Nephron progenitor cell (in vitro differentiated cells): Measurements from ENCODE around the gene MBNL2.

Experiments
- DNase-seq: peaks from one replicate; pipeline ENCODE4 v3.0.0; 2021
- H3K27ac Mint-ChIP-seq: 2 replicates; pipeline ENCODE4 v1.8.0; 2021; ENCODE audit warnings: mild to moderate bottlenecking, moderate library complexity, mixed read lengths
- H3K27me3 Mint-ChIP-seq: 2 replicates; pipeline ENCODE4 v1.8.0; 2021; ENCODE audit warnings: mild to moderate bottlenecking, low read depth, mixed read lengths; ENCODE audit not compliant: poor library complexity
- H3K36me3 Mint-ChIP-seq: 2 replicates; pipeline ENCODE4 v1.8.0; 2021; ENCODE audit warnings: low read depth, mixed read lengths
- H3K4me1 Mint-ChIP-seq: 2 replicates; pipeline ENCODE4 v1.8.0; 2021; ENCODE audit warnings: mixed read lengths
- H3K4me3 Mint-ChIP-seq: 2 replicates; pipeline ENCODE4 v1.8.0; 2021; ENCODE audit warnings: mild to moderate bottlenecking, moderate library complexity, mixed read lengths
- H3K9me3 Mint-ChIP-seq: 2 replicates; pipeline ENCODE4 v1.8.0; 2021; ENCODE audit warnings: mild to moderate bottlenecking, moderate library complexity, mixed read lengths
- CTCF ChIP-seq: fragments of 200-600 bp; sonication (generic); IDR thresholded peaks from 2 replicates; pipeline ENCODE4 v1.5.0; 2021; ENCODE audit warnings: antibody characterized with exemption

MBNL2 gene

GRCh38 chr13:97212004-97212403, 10.1 kb upstream of the MBNL2 start:
- no peak for DNase-seq
- no peaks in the 10 kb centered on the region for H3K36me3 Mint-ChIP-seq
- H3K4me3 Mint-ChIP-seq, result no peak overlapping the region
- peaks cover 10% of the 10 kb centered on the region for H3K9me3 Mint-ChIP-seq
- H3K27me3 Mint-ChIP-seq, result peaks cover 3% of the 10 kb centered on the region
- TF ChIP-seq CTCF, result no peak
- H3K4me1 Mint-ChIP-seq, result no peaks in the 10 kb centered on the region
- H3K27ac Mint-ChIP-seq, result no peak overlapping the region

- H3K36me3 Mint-ChIP-seq, result no peaks in the 10 kb centered on the region
- peaks cover 3% of the 10 kb centered on the region for H3K27me3 Mint-ChIP-seq
- no peak overlapping the region for H3K4me3 Mint-ChIP-seq
- DNase-seq, result no peak
- no peaks in the 10 kb centered on the region for H3K4me1 Mint-ChIP-seq
- H3K27ac Mint-ChIP-seq, result no peak overlapping the region
- peak; percentile 9 for TF ChIP-seq CTCF
- peaks cover 4% of the 10 kb centered on the region for H3K9me3 Mint-ChIP-seq
Observed at GRCh38 chr13:97212601-97213040, 9.5 kb upstream of the MBNL2 start.

- no peaks in the 10 kb centered on the region for H3K36me3 Mint-ChIP-seq
- H3K27ac Mint-ChIP-seq, result no peak overlapping the region
- H3K27me3 Mint-ChIP-seq, result peaks cover 3% of the 10 kb centered on the region
- DNase-seq, result no peak
- no peak overlapping the region for H3K4me3 Mint-ChIP-seq
- TF ChIP-seq CTCF, result no peak
- H3K4me1 Mint-ChIP-seq, result no peaks in the 10 kb centered on the region
- no peaks in the 10 kb centered on the region for H3K9me3 Mint-ChIP-seq
Observed at GRCh38 chr13:97214921-97215320, 7.2 kb upstream of the MBNL2 start.

GRCh38 chr13:97215325-97215724, 6.8 kb upstream of the MBNL2 start:
- Mint-ChIP-seq H3K4me1 (no peaks in the 10 kb centered on the region), H3K27me3 (peaks cover 3% of the 10 kb centered on the region), H3K9me3 (no peaks in the 10 kb centered on the region), H3K27ac (no peak overlapping the region), H3K36me3 (no peaks in the 10 kb centered on the region), H3K4me3 (no peak overlapping the region)
- DNase-seq, result no peak
- TF ChIP-seq CTCF, result no peak

- Mint-ChIP-seq H3K36me3 (no peaks in the 10 kb centered on the region), H3K4me3 (no peak overlapping the region), H3K4me1 (peaks cover 20% of the 10 kb centered on the region), H3K27ac (no peak overlapping the region), H3K9me3 (no peaks in the 10 kb centered on the region), H3K27me3 (peaks cover 3% of the 10 kb centered on the region)
- no peak for DNase-seq
- TF ChIP-seq CTCF, result no peak
Observed at GRCh38 chr13:97219226-97219625, 2.9 kb upstream of the MBNL2 start.

- H3K36me3 Mint-ChIP-seq, result no peaks in the 10 kb centered on the region
- no peak overlapping the region for H3K4me3 Mint-ChIP-seq
- no peaks in the 10 kb centered on the region for H3K9me3 Mint-ChIP-seq
- TF ChIP-seq CTCF, result no peak
- peak overlapping the region; percentile 6 for H3K27ac Mint-ChIP-seq
- H3K4me1 Mint-ChIP-seq, result peaks cover 31% of the 10 kb centered on the region
- H3K27me3 Mint-ChIP-seq, result peaks cover 3% of the 10 kb centered on the region
- DNase-seq, result no peak
Observed at GRCh38 chr13:97220151-97220900, 1.8 kb upstream of the MBNL2 start.
